GM18867 (cell line): ENCODE measurements around the gene STEAP1.

Experiments
- ATAC-seq: cut with Tn5 transposase; IDR thresholded peaks from one replicate; pipeline ENCODE4 v1.9.1; 2021; ENCODE audit warnings: mild to moderate bottlenecking, moderate library complexity; ENCODE audit not compliant: unreplicated experiment

STEAP1 gene

GRCh38 chr7:90211391-90212148 is 57.3 kb downstream of the STEAP1 start, which contains the start of gene STEAP2:
Gene STEAP2, plus strand, starts transcription at chr7:90211740. Its CDS starts 13,343 bp downstream, at chr7:90225083.
- peak; percentile 62 for ATAC-seq

DNA sequence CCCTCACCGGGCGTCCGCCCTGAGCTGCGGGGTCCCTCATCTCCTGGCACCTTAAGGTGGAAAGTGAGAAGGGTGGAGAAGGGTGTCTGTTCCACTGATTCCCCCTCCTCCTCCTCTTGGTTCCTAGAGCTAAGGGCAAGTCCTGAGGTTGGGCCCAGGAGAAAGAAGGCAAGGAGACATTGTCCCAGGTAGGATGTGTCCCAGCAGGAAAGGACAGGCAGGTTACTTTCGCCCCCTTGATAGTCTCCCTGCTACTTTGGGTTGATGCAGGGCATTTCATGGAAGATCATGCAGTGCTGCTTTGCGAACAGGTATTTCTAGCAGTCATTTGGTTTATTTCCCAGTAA is 57.9 kb downstream of the STEAP1 start:
- ATAC-seq = no peak

- ATAC-seq = no peak
Observed at GRCh38 chr7:90213521-90213920, 59.3 kb downstream of the STEAP1 start.
